Measurements from ENCODE around the gene AOAH.

DNA sequence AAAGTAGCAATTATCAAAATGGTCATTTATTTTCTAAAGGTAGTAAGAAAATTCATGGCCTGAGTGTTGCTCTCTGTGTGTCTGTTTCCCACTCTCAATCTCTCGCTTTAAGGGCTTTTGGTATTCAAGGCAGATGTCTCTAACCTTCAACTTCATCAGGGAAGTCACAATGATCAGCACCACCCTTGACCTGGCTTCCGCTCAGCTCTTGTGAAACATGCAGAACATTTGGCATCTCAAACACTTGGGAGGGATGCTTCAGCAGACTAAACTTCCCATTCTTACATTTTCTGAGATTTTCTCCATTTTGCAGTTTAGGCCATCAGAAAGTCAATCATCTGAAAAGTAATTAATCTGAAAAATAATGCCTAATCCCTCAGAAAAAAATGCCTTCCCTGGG is 129.8 kb downstream of the AOAH start:
- TF ChIP-seq POLR2AphosphoS5 (IDR thresholded peaks at IDR 0.05; ENCODE audit: low read depth, low read length) (no peak), POLR2A (IDR thresholded peaks at IDR 0.05; ENCODE audit: low read depth, low read length) (no peak), TAF1 (IDR thresholded peaks at IDR 0.05; ENCODE audit: low read depth, low read length) (no peak), SPI1 (IDR thresholded peaks at IDR 0.05; ENCODE audit: low read depth, low read length) (no peak), POU2F2 (IDR thresholded peaks at IDR 0.05; ENCODE audit: low read depth, low read length) (no peak), PAX5 (IDR thresholded peaks at IDR 0.05; ENCODE audit: insufficient read depth, low read length, severe bottlenecking) (no peak)
